ENCODE measurements around the gene MYBBP1A.

DNA sequence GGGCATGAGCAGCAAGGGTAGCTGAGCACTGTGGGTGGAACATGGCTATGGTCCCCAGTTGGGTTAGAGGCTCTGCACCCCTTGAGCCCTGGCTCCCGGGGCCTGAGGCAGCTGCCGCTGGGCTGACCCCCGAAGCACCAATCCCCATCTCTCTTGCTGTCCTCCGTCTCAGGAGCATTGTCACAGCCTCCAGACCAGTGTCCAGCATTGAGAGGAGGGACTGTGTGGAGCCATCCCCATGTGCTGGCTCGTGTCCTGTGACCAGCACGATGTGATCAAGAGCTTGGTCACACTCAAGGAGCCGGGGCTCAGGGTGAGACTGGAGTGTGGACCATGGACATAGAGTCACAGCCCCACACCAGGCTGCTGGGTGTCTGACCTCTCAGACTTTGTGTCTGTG is 32.0 kb upstream of the MYBBP1A start:
- TF ChIP-seq EZH2 (conservative IDR thresholded peaks at IDR 0.05; ENCODE audit: low read depth, low read length) (no peak), ELF4 (CRISPR knock-in tag; IDR thresholded peaks at IDR 0.05; ENCODE audit: borderline replicate concordance) (no peak), MXI1 (IDR thresholded peaks at IDR 0.05; ENCODE audit: borderline replicate concordance, low read depth, low read length) (no peak), NFKB2 (CRISPR knock-in tag; IDR thresholded peaks at IDR 0.05; ENCODE audit: borderline replicate concordance) (no peak), HDAC2 (CRISPR knock-in tag; IDR thresholded peaks at IDR 0.05) (no peak), CREM (IDR thresholded peaks at IDR 0.05) (no peak), CREM (CRISPR knock-in tag; IDR thresholded peaks at IDR 0.05) (no peak), SSRP1 (CRISPR knock-in tag; IDR thresholded peaks at IDR 0.05) (no peak), ZNF326 (CRISPR knock-in tag; IDR thresholded peaks at IDR 0.05; ENCODE audit: borderline replicate concordance) (no peak)
- TF ChIP-seq, protein P1, sequence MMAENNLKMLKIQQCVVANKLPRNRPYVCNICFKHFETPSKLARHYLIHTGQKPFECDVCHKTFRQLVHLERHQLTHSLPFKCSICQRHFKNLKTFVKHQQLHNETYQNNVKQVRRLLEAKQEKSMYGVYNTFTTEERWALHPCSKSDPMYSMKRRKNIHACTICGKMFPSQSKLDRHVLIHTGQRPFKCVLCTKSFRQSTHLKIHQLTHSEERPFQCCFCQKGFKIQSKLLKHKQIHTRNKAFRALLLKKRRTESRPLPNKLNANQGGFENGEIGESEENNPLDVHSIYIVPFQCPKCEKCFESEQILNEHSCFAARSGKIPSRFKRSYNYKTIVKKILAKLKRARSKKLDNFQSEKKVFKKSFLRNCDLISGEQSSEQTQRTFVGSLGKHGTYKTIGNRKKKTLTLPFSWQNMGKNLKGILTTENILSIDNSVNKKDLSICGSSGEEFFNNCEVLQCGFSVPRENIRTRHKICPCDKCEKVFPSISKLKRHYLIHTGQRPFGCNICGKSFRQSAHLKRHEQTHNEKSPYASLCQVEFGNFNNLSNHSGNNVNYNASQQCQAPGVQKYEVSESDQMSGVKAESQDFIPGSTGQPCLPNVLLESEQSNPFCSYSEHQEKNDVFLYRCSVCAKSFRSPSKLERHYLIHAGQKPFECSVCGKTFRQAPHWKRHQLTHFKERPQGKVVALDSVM (CRISPR knock-in tag; IDR thresholded peaks at IDR 0.05): no peak
